ENCODE measurements around the gene NNT.

- TF ChIP-seq, protein P1, sequence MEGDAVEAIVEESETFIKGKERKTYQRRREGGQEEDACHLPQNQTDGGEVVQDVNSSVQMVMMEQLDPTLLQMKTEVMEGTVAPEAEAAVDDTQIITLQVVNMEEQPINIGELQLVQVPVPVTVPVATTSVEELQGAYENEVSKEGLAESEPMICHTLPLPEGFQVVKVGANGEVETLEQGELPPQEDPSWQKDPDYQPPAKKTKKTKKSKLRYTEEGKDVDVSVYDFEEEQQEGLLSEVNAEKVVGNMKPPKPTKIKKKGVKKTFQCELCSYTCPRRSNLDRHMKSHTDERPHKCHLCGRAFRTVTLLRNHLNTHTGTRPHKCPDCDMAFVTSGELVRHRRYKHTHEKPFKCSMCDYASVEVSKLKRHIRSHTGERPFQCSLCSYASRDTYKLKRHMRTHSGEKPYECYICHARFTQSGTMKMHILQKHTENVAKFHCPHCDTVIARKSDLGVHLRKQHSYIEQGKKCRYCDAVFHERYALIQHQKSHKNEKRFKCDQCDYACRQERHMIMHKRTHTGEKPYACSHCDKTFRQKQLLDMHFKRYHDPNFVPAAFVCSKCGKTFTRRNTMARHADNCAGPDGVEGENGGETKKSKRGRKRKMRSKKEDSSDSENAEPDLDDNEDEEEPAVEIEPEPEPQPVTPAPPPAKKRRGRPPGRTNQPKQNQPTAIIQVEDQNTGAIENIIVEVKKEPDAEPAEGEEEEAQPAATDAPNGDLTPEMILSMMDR (IDR thresholded peaks at IDR 0.05 in 2 of 3, conservative IDR thresholded peaks at IDR 0.05 in 1 of 3; ENCODE audit: control insufficient read depth in 2 of 3, extremely low read depth in 1 of 3, insufficient read depth in 1 of 3, low read depth in 3 of 3, low read length in 3 of 3): no peak
- no peak for TF ChIP-seq ZBTB33 (IDR thresholded peaks at IDR 0.05)
- TF ChIP-seq POLR2AphosphoS5 (IDR thresholded peaks at IDR 0.05; ENCODE audit: low read length): no peak
- no peak for TF ChIP-seq SPI1 (IDR thresholded peaks at IDR 0.05; ENCODE audit: borderline replicate concordance, insufficient read depth, low read depth, low read length)
- no peak for TF ChIP-seq ZBTB40 (IDR thresholded peaks at IDR 0.05; ENCODE audit: borderline replicate concordance)
Measured at GRCh38 chr5:43588842-43589241, 14.1 kb upstream of the NNT start.

Measured in GM12878 (cell line).